GM21367 (cell line): ENCODE results near the gene TGFBI.

Source experiments
- ATAC-seq: cut with Tn5 transposase; IDR thresholded peaks from one replicate; pipeline ENCODE4 v1.9.1; 2021; ENCODE audit not compliant: unreplicated experiment

The TGFBI gene

GRCh38 chr5:136028782-136029742 lies at the start of gene TGFBI:
Gene TGFBI (plus strand): TSS chr5:136028988. CDS start chr5:136029056, 68 bp downstream.
- ATAC-seq: no peak

DNA sequence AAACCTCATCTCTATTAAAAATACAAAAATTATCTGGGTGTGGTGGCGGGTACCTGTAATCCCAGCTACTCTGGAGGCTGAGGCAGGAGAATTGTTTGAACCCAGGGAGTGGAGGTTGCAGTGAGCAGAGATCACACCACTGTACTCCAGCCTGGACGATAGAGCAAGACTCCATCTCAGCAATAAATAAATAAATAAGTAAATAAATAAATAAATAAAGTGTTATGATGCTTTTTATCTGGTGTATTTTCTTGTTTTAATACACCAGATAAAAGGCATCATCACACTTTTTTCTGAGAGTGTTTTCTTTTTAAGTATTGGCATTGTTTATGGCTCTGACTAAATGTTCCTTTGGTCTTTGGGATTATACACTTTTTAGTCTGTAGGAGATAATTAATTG lies 49.8 kb upstream of the TGFBI start:
- no peak for ATAC-seq

DNA sequence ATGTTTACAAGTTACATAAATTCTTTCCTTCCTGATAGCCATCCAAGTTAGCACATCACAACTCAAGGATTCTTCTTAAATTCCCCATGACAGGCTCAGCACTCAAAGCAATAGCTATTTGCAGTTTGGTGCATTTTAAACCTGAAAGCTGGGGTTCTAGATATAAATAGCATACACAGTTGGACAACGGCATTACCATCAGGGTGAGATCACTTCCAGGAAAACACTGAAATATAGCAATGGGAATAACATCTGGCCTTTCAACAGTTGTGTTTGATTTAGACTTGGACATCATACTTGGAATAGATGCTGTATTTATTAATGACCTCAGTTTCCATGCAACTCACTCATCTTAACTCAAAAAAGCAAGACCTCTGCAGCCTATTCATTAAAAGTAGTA lies 49.3 kb upstream of the TGFBI start:
- no peak for ATAC-seq

GRCh38 chr5:135980620-135981019 lies 48.2 kb upstream of the TGFBI start:
- ATAC-seq: no peak

DNA sequence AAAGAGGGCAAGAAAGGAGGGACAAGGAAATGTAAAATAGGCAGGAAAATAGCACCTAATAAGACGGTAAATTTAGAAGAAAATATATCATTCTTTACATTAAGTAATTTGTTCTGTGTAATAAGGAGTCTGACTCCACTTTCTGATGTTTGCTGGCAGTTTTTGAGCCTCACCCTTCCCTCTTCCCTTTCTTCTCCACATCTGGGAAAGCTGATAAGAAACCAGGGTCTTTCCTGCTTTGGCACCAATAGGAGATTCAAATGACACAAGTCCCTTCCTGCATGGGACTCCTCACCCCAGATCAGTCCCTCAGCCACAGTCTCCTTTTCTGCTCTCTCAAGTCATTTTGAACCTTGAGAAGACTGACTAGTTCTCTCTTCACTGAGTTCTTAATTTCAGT lies 42.8 kb upstream of the TGFBI start:
- ATAC-seq: no peak

GRCh38 chr5:135986401-135986800 lies 42.4 kb upstream of the TGFBI start:
- ATAC-seq: no peak

- no peak for ATAC-seq
These were observed 41.8 kb upstream of the TGFBI start for GRCh38 chr5:135986891-135987401.

GRCh38 chr5:135988546-135988945 lies 40.2 kb upstream of the TGFBI start:
- ATAC-seq: no peak

GRCh38 chr5:135989686-135990085 lies 39.1 kb upstream of the TGFBI start:
- no peak for ATAC-seq

GRCh38 chr5:135990528-135991255 lies 38.1 kb upstream of the TGFBI start:
- no peak for ATAC-seq

- no peak for ATAC-seq
These were observed 37.4 kb upstream of the TGFBI start for GRCh38 chr5:135991429-135991828.

DNA sequence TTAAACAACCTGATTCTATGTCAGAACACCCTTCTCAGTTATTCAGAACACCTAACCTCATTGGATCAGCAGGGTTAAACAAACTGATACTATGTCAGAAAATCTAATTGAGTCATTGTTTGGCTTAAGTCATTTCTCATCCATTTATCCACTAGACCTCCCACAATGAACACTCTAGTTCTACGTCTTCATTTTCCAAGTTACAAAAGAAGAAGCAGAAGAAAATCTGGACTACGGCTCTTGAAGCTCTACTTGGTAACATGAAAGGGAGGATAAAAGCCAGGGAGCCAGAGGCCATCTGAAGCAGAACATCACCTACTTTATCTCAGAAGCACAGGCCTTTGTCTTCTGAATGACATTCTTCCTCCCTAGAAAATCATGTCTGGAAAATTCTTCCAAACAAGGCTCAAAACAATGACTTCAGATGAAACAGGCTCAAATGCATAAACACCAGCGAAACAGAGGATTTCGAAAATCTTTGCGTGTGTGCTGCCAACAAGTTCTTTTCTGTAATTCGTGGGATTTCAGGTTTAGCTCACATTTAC lies 35.4 kb upstream of the TGFBI start:
- no peak for ATAC-seq

DNA sequence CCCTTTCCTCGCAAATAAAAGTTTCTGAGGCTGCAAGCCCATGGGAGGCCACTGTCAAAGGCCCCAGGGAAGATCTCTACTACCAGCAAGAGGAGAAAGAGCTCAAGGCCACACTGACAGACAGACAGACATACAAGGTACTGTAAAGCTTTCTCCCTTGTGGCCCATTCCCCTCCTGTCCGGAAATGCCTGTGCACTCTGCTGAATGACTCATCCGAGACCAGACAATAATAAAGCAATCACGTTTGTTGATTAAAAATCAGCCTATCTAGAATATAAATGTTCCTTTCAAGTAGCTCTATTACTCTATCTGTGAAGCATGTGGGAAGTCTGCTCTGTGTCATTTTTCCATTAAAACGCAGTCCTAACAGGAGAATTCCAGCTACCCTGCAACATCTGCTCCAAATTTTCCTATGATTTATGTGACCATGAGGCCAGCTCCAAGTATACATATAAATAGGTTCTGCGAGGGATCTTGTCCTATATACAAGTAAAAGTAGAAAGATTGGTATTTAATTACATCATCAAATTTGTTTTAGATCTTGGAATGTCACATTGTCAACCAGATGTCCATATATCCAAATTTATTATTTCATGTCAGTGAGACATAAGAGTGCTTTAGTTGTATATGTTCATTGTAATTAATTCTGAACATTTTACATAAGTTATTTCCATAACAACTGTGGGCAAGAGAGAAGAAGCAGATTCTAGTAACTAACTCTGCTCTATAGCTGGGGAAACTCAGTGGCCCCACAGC lies 34.7 kb upstream of the TGFBI start:
- no peak for ATAC-seq

GRCh38 chr5:135995976-135996375 lies 32.8 kb upstream of the TGFBI start:
- ATAC-seq: no peak

- no peak for ATAC-seq
These were observed 32.2 kb upstream of the TGFBI start for GRCh38 chr5:135996611-135997010.

- ATAC-seq: no peak
These were observed 31.0 kb upstream of the TGFBI start for GRCh38 chr5:135997673-135998335.

- ATAC-seq: no peak
These were observed 29.9 kb upstream of the TGFBI start for GRCh38 chr5:135998889-135999288.

GRCh38 chr5:135999406-136000139 lies 29.2 kb upstream of the TGFBI start:
- ATAC-seq: no peak

GRCh38 chr5:136000147-136000546 lies 28.6 kb upstream of the TGFBI start:
- no peak for ATAC-seq

GRCh38 chr5:136000932-136001331 lies 27.9 kb upstream of the TGFBI start:
- no peak for ATAC-seq
